Epithelial cell of esophagus (primary cell): Measurements from ENCODE around the gene OR7A5.

Source experiments
- DNase-seq: peaks from one replicate; pipeline ENCODE4 v3.0.0; 2010; ENCODE audit warnings: low read depth
- H3K4me3 ChIP-seq: 2 replicates; pipeline ENCODE4 v1.5.1; 2011; ENCODE audit warnings: mild to moderate bottlenecking, low read length, control low read depth
- CTCF ChIP-seq: IDR thresholded peaks from 2 replicates; pipeline ENCODE4 v1.5.1; 2011; ENCODE audit warnings: low read depth, mild to moderate bottlenecking, low read length, control low read depth, inconsistent platforms; ENCODE audit not compliant: insufficient read depth; ENCODE audit errors: missing control alignments

OR7A5 gene

GRCh38 chr19:14837391-14837790, 2.4 kb upstream of the OR7A5 start:
- no peak for DNase-seq
- no peak for TF ChIP-seq CTCF
- no peak overlapping the region for H3K4me3 ChIP-seq

- DNase-seq, result no peak
- no peak overlapping the region for H3K4me3 ChIP-seq
- no peak for TF ChIP-seq CTCF
These were observed 4.3 kb downstream of the OR7A5 start for GRCh38 chr19:14830702-14831101.

- no peak overlapping the region for H3K4me3 ChIP-seq
- DNase-seq, result peak; percentile 55
- TF ChIP-seq CTCF, result no peak
These were observed 9.0 kb downstream of the OR7A5 start for GRCh38 chr19:14826006-14826405.

- no peak overlapping the region for H3K4me3 ChIP-seq
- no peak for TF ChIP-seq CTCF
- DNase-seq, result no peak
These were observed 13.0 kb downstream of the OR7A5 start for GRCh38 chr19:14821937-14822336.

- no peak for DNase-seq
- no peak for TF ChIP-seq CTCF
- no peak overlapping the region for H3K4me3 ChIP-seq
These were observed 16.4 kb downstream of the OR7A5 start for GRCh38 chr19:14818588-14818987.

- no peak for TF ChIP-seq CTCF
- H3K4me3 ChIP-seq, result no peak overlapping the region
- no peak for DNase-seq
These were observed 17.9 kb downstream of the OR7A5 start for GRCh38 chr19:14817052-14817451.

- H3K4me3 ChIP-seq, result no peak overlapping the region
- DNase-seq, result no peak
- no peak for TF ChIP-seq CTCF
These were observed 19.9 kb downstream of the OR7A5 start for GRCh38 chr19:14814982-14815652.
